Esophagus squamous epithelium (tissue), 4 donors: ENCODE data around the gene KIF5C.

Source experiments
- CTCF ChIP-seq, 6 experiments: fragments of 450-650 bp in 4 of 6; fragments of 200-600 bp in 2 of 6; sonication (generic) in 2 of 6; IDR thresholded peaks; one replicate each; pipeline ENCODE4 v1.5.1; 2016 to 2019; ENCODE audit warnings: antibody characterized with exemption in 6 of 6, mild to moderate bottlenecking in 4 of 6, moderate library complexity in 4 of 6
- POLR2A ChIP-seq, 4 donors: fragments of 450-650 bp; IDR thresholded peaks; one replicate each; pipeline ENCODE4 v1.6.1; 2017; ENCODE audit warnings: antibody characterized with exemption in 4 of 4, mild to moderate bottlenecking in 4 of 4, moderate library complexity in 3 of 4

- TF ChIP-seq CTCF (IDR thresholded peaks at IDR 0.05) (no peak), POLR2A (IDR thresholded peaks at IDR 0.05) (no peak)
Measured at GRCh38 chr2:148965623-148966437, 90.8 kb downstream of the KIF5C start.
